K562 (cell line): ENCODE data around the gene SPINT1. TPM values are rescaled to one million over a fixed set of nuclear protein-coding genes. Genes with fewer than 3 reads are reported as not detected.

Experiments used
- ATAC-seq: fragments of 200-7000 bp; cut with Tn5 transposase; 3 replicates; pipeline ENCODE4 v1.9.1; 2020; ENCODE audit warnings: moderate library complexity
- BruUV-seq: library from RNA; stranded (reverse); fragments of 400-500 nt; replicated peaks from 2 replicates; lab custom pipeline; 2021; lab: Mats Ljungman, UMichigan
- CTCF ChIA-PET: fragments of 300-600 bp; formaldehyde crosslinking; extraction: SDS; loops from one replicate; lab custom pipeline; 2021; ENCODE audit warnings: low intra/inter-chr PET ratio; lab: Yijun Ruan, JAX
- POLR2A ChIA-PET: fragments of 300-600, 350-650 bp; sonication (Branson Sonifier 250); formaldehyde crosslinking; extraction: SDS; loops from one replicate; lab custom pipeline; 2021; ENCODE audit warnings: antibody characterized with exemption, inconsistent platforms; lab: Yijun Ruan, JAX
- DNase-seq, 4 experiments: peaks; one replicate each; pipeline versions ENCODE4 v3.0.0 to v3.0.0-alpha.2; 2011 to 2018; ENCODE audit warnings: low spot score in 3 of 4, mixed read lengths in 3 of 4; ENCODE audit errors: extremely low read depth in 1 of 4
- FAIRE-seq: peaks from 2 replicates; lab custom pipeline; 2011; peaks lifted over from hg19 to GRCh38; lab: Jason Lieb, UNC
- H2AFZ ChIP-seq: 2 replicates; pipeline ENCODE4 v1.6.0; 2011; ENCODE audit warnings: low read depth, low read length, control low read depth, inconsistent platforms
- H3K27ac ChIP-seq: fragments of 200-600 bp; 3 replicates; pipeline ENCODE4 v1.8.0; 2011; ENCODE audit warnings: low read depth, mild to moderate bottlenecking, control low read depth, inconsistent platforms, low read length, moderate library complexity, mixed read lengths; ENCODE audit errors: extremely low read depth
- H3K27me3 ChIP-seq, 2 experiments: fragments of 300-600 bp in 1 of 2; 2 replicates in 1 of 2; 3 replicates in 1 of 2; pipeline versions ENCODE4 v1.6.0 to v1.8.0; 2011; ENCODE audit warnings: inconsistent platforms in 2 of 2, low read length in 2 of 2, mild to moderate bottlenecking in 1 of 2, mixed read lengths in 1 of 2, moderate library complexity in 1 of 2; ENCODE audit not compliant: control insufficient read depth in 2 of 2, insufficient read depth in 2 of 2
- H3K36me3 ChIP-seq: fragments of 300-600 bp; 3 replicates; pipeline ENCODE4 v1.8.0; 2011; ENCODE audit warnings: mild to moderate bottlenecking, low read length, inconsistent platforms; ENCODE audit not compliant: control insufficient read depth, insufficient read depth
- H3K4me1 ChIP-seq, 2 experiments: fragments of 200-600 bp in 1 of 2; replicated peaks in 1 of 2; 2 replicates in 1 of 2; 3 replicates in 1 of 2; pipeline versions ENCODE4 v1.5.1 to v1.8.0; 2011; ENCODE audit warnings: inconsistent platforms in 2 of 2, low read length in 2 of 2, mild to moderate bottlenecking in 1 of 2, mixed read lengths in 1 of 2, moderate library complexity in 1 of 2; ENCODE audit not compliant: control insufficient read depth in 2 of 2, insufficient read depth in 2 of 2
- H3K4me2 ChIP-seq: 2 replicates; pipeline ENCODE4 v1.6.1; 2011; ENCODE audit warnings: low read length, control low read depth, inconsistent platforms, mixed read lengths; ENCODE audit not compliant: insufficient read depth
- H3K4me3 ChIP-seq: fragments of 200-600 bp; sonication (generic), shearing (Covaris generic); 2 replicates; pipeline ENCODE4 v1.5.1; 2016; ENCODE audit warnings: control low read depth, inconsistent platforms
- H3K79me2 ChIP-seq: fragments of 200-600 bp; 3 replicates; pipeline ENCODE4 v1.8.0; 2011; ENCODE audit warnings: low read length, inconsistent platforms; ENCODE audit not compliant: control insufficient read depth, insufficient read depth
- H3K9ac ChIP-seq, 2 experiments: 2 replicates each; pipeline versions ENCODE4 v1.6.0 to v1.6.1; 2011; ENCODE audit warnings: low read depth in 2 of 2, low read length in 2 of 2, control low read depth in 1 of 2, inconsistent platforms in 1 of 2, mild to moderate bottlenecking in 1 of 2, mixed read lengths in 1 of 2; ENCODE audit not compliant: insufficient read depth in 1 of 2
- H3K9me1 ChIP-seq: one replicate; pipeline ENCODE4 v1.6.0; 2011; ENCODE audit warnings: inconsistent platforms, mild to moderate bottlenecking, low read length, moderate library complexity; ENCODE audit not compliant: control insufficient read depth, insufficient read depth
- H3K9me3 ChIP-seq: replicated peaks from 2 replicates; pipeline ENCODE4 v1.5.1; 2011; ENCODE audit warnings: low read depth, low read length, inconsistent platforms; ENCODE audit not compliant: control insufficient read depth, insufficient read depth
- H4K20me1 ChIP-seq: replicated peaks from 2 replicates; pipeline ENCODE4 v1.6.1; 2011; ENCODE audit warnings: low read length, inconsistent platforms, mixed read lengths; ENCODE audit not compliant: control insufficient read depth, insufficient read depth
- ARID1B ChIP-seq: fragments of 450-650 bp; IDR thresholded peaks from 2 replicates; pipeline ENCODE4 v1.6.1; 2016; ENCODE audit warnings: antibody characterized with exemption, mild to moderate bottlenecking, inconsistent platforms
- DEAF1 ChIP-seq: fragments of 450-650 bp; formaldehyde crosslinking; IDR thresholded peaks from 2 replicates; pipeline ENCODE4 v1.4.0; 2020; ENCODE audit warnings: mild to moderate bottlenecking, moderate library complexity
- ETV5 ChIP-seq: sonication (generic); formaldehyde crosslinking; IDR thresholded peaks from 2 replicates; pipeline ENCODE4 v1.4.0; 2020; ENCODE audit warnings: low read depth, mild to moderate bottlenecking, missing genetic modification reagents
- KAT7 ChIP-seq: sonication (generic); formaldehyde crosslinking; IDR thresholded peaks from 2 replicates; pipeline ENCODE4 v1.8.0; 2022; ENCODE audit warnings: missing genetic modification reagents, mild to moderate bottlenecking, borderline replicate concordance
- PHTF2 ChIP-seq: fragments of 250-450 bp; sonication (Bioruptor Pico); IDR thresholded peaks from 2 replicates; pipeline ENCODE4 v1.5.0; 2021; ENCODE audit warnings: mild to moderate bottlenecking
- PTTG1 ChIP-seq: fragments of 450-650 bp; IDR thresholded peaks from 2 replicates; pipeline ENCODE4 v1.6.1; 2016; ENCODE audit warnings: low read depth, mild to moderate bottlenecking, missing genetic modification characterization, missing compliant biosample characterization
- RBM25 ChIP-seq: fragments of 200-400 bp; formaldehyde crosslinking; IDR thresholded peaks from 2 replicates; pipeline ENCODE4 v1.6.1; 2018; ENCODE audit warnings: low read length, low read depth, moderate library complexity; ENCODE audit not compliant: severe bottlenecking
- SMAD3 ChIP-seq: fragments of 450-650 bp; formaldehyde crosslinking; conservative IDR thresholded peaks from 2 replicates; pipeline ENCODE4 v1.4.0; 2020; ENCODE audit warnings: mild to moderate bottlenecking
- SP1 ChIP-seq: sonication (generic); formaldehyde crosslinking; IDR thresholded peaks from 2 replicates; pipeline ENCODE4 v1.8.1; 2022; ENCODE audit warnings: mild to moderate bottlenecking, missing genetic modification reagents
- TCF3 ChIP-seq: sonication (generic); formaldehyde crosslinking; IDR thresholded peaks from 2 replicates; pipeline ENCODE4 v1.4.0; 2020; ENCODE audit warnings: mild to moderate bottlenecking, missing genetic modification reagents
- ZBTB1 ChIP-seq: sonication (generic); formaldehyde crosslinking; IDR thresholded peaks from 2 replicates; pipeline ENCODE4 v1.8.1; 2023; ENCODE audit warnings: missing genetic modification reagents, low read depth, mild to moderate bottlenecking, borderline replicate concordance
- ZNF408 ChIP-seq: fragments of 250-450 bp; sonication (Bioruptor Pico); IDR thresholded peaks from 2 replicates; pipeline ENCODE4 v1.4.0; 2020; ENCODE audit warnings: low read depth, mild to moderate bottlenecking, moderate library complexity
- WGBS: fragments of 100-300 bp; shearing (Covaris generic); methylation state at CpG from one replicate; pipeline ENCODE4 v1.1.6; 2016; ENCODE audit warnings: low coverage, mixed read lengths; ENCODE audit not compliant: insufficient coverage; ENCODE audit errors: missing lambda C conversion rate; 5-methylcytosine and 5-hydroxymethylcytosine counted together
- in situ Hi-C: fragments of 300-500 bp; cut with MboI; formaldehyde crosslinking; loops from 4 replicates; pipeline ENCODE4 v1.15.0; 2018; ENCODE audit warnings: inconsistent platforms, mixed read lengths
- intact Hi-C: fragments of 100-400 bp; cut with micrococcal nuclease; formaldehyde crosslinking; loops from 2 replicates; pipeline ENCODE4 v1.14.2; 2022
- polyA plus RNA-seq, 8 experiments: library from polyadenylated mRNA; depleted of rRNA in 4 of 8; stranded (reverse) in 5 of 8; unstranded in 3 of 8; fragments of >200 nt; fragmentation: Nextera tagmentation in 2 of 8; fragmentation: Illumina TruSeq in 1 of 8; extraction: Ambion mirVana in 2 of 8; extraction: Trizol in 1 of 8; gene quantifications; 2 replicates each; pipeline versions ENCODE4 v1.2.1 to v1.2.3, GENCODE V29; 2011 to 2014; ENCODE audit warnings: inconsistent platforms in 1 of 8, missing spikeins in 1 of 8
- total RNA-seq, 7 experiments: library from RNA; depleted of rRNA in 6 of 7; stranded (reverse); fragments of >200 nt in 6 of 7; fragmentation: Illumina TruSeq in 2 of 7; extraction: Trizol in 2 of 7; gene quantifications; 2 replicates each; pipeline versions ENCODE4 v1.2.1 to v1.2.3, GENCODE V29; 2011 to 2021; ENCODE audit warnings: low replicate concordance in 1 of 7
- TF ChIP-seq, protein P1 (sequence below): fragments of 250-450 bp; sonication (Bioruptor Pico); IDR thresholded peaks from 2 replicates; pipeline ENCODE4 v1.4.0; 2020; ENCODE audit warnings: borderline replicate concordance
- TF ChIP-seq, protein P2 (sequence below): fragments of 250-450 bp; sonication (Bioruptor Pico); IDR thresholded peaks from 2 replicates; pipeline ENCODE4 v1.4.0; 2020; ENCODE audit warnings: mild to moderate bottlenecking, moderate library complexity
- TF ChIP-seq, protein P3 (sequence below): sonication (generic); formaldehyde crosslinking; IDR thresholded peaks from 2 replicates; pipeline ENCODE4 v1.8.1; 2023; ENCODE audit warnings: mild to moderate bottlenecking, missing genetic modification reagents

SPINT1 gene
- total and polyA plus RNA-seq, 9 of the 15 experiments (the other 6 are each of a cell fraction or from before 2014, with no cell fraction given) = 0.78 to 4.5 (median 1.5) TPM

DNA sequence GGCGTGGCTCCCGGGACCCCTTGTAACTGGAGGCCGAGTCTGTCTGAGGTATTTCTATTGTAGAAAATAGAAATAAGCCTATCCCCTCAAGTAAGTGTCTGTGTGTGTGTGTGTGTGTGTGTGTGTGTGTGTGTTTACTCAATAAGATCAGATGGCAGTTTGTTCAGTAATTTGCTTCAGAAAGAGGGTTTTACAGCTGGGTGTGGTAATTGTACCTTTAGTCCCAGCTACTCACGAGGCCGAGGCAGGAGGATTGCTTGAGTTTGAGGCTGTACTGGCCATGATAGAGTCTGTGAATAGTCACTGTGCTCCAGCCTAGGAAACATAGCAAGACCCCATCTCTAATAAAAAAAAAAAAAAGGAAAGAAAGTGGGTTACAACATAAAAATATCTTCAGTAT, 8.7 kb downstream of the SPINT1 start:
- Histone ChIP-seq H3K9me3 (no peaks in the 10 kb centered on the region), H4K20me1 (no peaks in the 10 kb centered on the region), H3K27me3 (no peaks in the 10 kb centered on the region; a peak in 1 of 5 replicates), H3K9ac (no peak overlapping the region), H3K4me2 (no peak overlapping the region), H2AFZ (no peak overlapping the region), H3K27ac (no peak overlapping the region), H3K9me1 (no peaks in the 10 kb centered on the region), H3K4me3 (no peak overlapping the region), H3K36me3 (no peaks in the 10 kb centered on the region), H3K4me1 (peaks cover 12 to 21% of the 10 kb centered on the region in 2 experiments), H3K79me2 (no peaks in the 10 kb centered on the region)
- DNase-seq = no peak
- ChIA-PET CTCF (no interaction called here), POLR2A (no interaction called here)
- in situ Hi-C loops = no loop called here
- WGBS = 77% methylated on average over 5 of the region's 5 CpGs
- intact Hi-C loops = loop anchor here (10.0 kb wide), 1 partner anchor 178 kb away; no protein-coding TSS in a partner anchor
- BruUV-seq = no TSS peak
- no peak for ATAC-seq
- FAIRE-seq = no peak
- TF ChIP-seq ETV5 (no peak), ZBTB1 (CRISPR knock-in tag) (no peak), SP1 (CRISPR knock-in tag) (no peak), ARID1B (no peak), TCF3 (CRISPR knock-in tag) (no peak), PHTF2 (CRISPR knock-in tag) (no peak), ZNF408 (CRISPR knock-in tag) (no peak), SMAD3 (CRISPR knock-in tag) (no peak), RBM25 (no peak), DEAF1 (CRISPR knock-in tag) (no peak), KAT7 (CRISPR knock-in tag) (no peak), PTTG1 (tag) (no peak)
- TF ChIP-seq, protein P1, sequence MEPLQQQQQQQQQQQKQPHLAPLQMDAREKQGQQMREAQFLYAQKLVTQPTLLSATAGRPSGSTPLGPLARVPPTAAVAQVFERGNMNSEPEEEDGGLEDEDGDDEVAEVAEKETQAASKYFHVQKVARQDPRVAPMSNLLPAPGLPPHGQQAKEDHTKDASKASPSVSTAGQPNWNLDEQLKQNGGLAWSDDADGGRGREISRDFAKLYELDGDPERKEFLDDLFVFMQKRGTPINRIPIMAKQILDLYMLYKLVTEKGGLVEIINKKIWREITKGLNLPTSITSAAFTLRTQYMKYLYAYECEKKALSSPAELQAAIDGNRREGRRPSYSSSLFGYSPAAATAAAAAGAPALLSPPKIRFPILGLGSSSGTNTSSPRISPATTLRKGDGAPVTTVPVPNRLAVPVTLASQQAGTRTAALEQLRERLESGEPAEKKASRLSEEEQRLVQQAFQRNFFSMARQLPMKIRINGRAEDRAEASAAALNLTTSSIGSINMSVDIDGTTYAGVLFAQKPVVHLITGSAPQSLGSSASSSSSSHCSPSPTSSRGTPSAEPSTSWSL (CRISPR knock-in tag) = no peak
- TF ChIP-seq, protein P2, sequence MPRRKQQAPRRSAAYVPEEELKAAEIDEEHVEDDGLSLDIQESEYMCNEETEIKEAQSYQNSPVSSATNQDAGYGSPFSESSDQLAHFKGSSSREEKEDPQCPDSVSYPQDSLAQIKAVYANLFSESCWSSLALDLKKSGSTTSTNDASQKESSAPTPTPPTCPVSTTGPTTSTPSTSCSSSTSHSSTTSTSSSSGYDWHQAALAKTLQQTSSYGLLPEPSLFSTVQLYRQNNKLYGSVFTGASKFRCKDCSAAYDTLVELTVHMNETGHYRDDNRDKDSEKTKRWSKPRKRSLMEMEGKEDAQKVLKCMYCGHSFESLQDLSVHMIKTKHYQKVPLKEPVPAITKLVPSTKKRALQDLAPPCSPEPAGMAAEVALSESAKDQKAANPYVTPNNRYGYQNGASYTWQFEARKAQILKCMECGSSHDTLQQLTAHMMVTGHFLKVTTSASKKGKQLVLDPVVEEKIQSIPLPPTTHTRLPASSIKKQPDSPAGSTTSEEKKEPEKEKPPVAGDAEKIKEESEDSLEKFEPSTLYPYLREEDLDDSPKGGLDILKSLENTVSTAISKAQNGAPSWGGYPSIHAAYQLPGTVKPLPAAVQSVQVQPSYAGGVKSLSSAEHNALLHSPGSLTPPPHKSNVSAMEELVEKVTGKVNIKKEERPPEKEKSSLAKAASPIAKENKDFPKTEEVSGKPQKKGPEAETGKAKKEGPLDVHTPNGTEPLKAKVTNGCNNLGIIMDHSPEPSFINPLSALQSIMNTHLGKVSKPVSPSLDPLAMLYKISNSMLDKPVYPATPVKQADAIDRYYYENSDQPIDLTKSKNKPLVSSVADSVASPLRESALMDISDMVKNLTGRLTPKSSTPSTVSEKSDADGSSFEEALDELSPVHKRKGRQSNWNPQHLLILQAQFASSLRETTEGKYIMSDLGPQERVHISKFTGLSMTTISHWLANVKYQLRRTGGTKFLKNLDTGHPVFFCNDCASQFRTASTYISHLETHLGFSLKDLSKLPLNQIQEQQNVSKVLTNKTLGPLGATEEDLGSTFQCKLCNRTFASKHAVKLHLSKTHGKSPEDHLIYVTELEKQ (CRISPR knock-in tag) = no peak
- TF ChIP-seq, protein P3, sequence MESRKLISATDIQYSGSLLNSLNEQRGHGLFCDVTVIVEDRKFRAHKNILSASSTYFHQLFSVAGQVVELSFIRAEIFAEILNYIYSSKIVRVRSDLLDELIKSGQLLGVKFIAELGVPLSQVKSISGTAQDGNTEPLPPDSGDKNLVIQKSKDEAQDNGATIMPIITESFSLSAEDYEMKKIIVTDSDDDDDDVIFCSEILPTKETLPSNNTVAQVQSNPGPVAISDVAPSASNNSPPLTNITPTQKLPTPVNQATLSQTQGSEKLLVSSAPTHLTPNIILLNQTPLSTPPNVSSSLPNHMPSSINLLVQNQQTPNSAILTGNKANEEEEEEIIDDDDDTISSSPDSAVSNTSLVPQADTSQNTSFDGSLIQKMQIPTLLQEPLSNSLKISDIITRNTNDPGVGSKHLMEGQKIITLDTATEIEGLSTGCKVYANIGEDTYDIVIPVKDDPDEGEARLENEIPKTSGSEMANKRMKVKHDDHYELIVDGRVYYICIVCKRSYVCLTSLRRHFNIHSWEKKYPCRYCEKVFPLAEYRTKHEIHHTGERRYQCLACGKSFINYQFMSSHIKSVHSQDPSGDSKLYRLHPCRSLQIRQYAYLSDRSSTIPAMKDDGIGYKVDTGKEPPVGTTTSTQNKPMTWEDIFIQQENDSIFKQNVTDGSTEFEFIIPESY (CRISPR knock-in tag) = no peak
